Cardiac fibroblast (primary cell): ENCODE measurements around the gene DPF3.

ENCODE experiments used
- DNase-seq, 2 donors: peaks; one replicate each; pipeline versions ENCODE4 v3.0.0 to v3.0.0-alpha.2; 2010; ENCODE audit warnings: low read depth in 2 of 2
- H3K4me3 ChIP-seq, 2 donors: replicated peaks in 1 of 2; 1 replicate in 1 of 2; 2 replicates in 1 of 2; pipeline ENCODE4 v1.5.1; 2011; ENCODE audit warnings: low read depth in 2 of 2, low read length in 2 of 2, mild to moderate bottlenecking in 2 of 2, moderate library complexity in 1 of 2
- CTCF ChIP-seq: IDR thresholded peaks from one replicate; pipeline ENCODE4 v1.5.1; 2011; ENCODE audit warnings: low read depth, mild to moderate bottlenecking, low read length, inconsistent platforms

The DPF3 gene

DNA sequence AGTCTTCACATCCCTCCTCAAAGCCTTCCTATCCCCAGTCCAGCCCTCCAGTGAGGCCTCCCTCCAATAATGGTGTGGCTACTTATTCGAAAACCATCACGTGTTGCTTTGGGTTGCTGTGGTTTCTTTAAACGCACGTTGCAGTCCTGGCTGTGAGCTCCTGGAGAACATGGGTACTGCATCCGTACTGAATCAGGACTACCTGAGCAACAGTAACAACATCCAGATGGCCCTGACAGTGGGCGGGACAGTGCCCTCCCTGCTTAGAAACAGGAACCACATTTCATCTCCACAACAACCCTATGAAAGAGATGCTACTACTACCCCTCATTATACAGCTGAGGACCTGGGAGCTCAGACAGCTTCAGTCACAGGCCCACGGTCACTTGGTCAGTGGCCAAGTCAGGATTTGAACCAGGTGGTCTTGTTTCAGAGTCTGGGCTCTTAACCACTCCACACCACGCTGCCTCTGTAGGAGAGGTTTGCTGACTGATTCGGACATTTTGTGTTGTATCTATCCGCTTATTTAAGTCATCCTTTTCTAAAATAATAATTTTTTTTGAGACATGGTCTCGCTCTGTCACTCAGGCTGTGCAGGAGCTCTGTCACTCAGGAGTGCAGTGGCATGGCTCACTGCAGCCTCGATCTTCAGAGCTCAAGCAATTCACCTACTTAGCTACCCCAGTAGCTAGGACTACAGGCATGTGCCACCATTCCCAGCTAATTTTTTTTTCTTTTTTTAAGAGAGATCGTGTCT, 104.8 kb downstream of the DPF3 start:
- H3K4me3 ChIP-seq, result no peak overlapping the region
- DNase-seq, result no peak
- no peak for TF ChIP-seq CTCF

GRCh38 chr14:72788255-72788654, 105.6 kb downstream of the DPF3 start:
- TF ChIP-seq CTCF, result no peak
- no peak for DNase-seq

GRCh38 chr14:72787841-72788240, 106.1 kb downstream of the DPF3 start:
- no peak overlapping the region for H3K4me3 ChIP-seq
- DNase-seq, result no peak
- no peak for TF ChIP-seq CTCF

More at GRCh38 chr14:72788255-72788654, 105.6 kb downstream of the DPF3 start:
- no peak overlapping the region for H3K4me3 ChIP-seq

- H3K4me3 ChIP-seq, result no peak overlapping the region
- TF ChIP-seq CTCF, result no peak
- DNase-seq, result no peak
Observed at GRCh38 chr14:72786378-72787350, 107.2 kb downstream of the DPF3 start.

GRCh38 chr14:72783741-72784140, 110.2 kb downstream of the DPF3 start:
- H3K4me3 ChIP-seq, result no peak overlapping the region
- no peak for DNase-seq
- no peak for TF ChIP-seq CTCF

DNA sequence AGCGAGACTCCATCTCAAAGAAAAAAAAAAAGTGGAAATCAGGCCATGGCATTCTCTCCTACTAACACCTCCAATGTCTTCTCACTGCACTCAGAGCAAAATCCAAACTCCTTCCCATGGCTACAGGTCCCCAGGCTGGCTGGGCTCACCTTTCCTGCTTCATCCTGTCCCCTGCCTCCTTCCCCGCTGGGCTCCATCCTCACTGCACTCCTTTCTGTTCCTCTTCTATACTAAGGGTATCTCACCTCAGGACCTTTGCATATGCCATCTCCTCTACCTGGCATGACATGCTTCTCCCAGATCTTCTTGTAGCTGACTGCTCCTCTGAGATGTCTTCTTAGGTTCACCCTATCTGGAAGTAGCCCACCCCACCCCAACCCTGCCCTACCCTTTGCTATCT, 111.1 kb downstream of the DPF3 start:
- DNase-seq, result no peak
- H3K4me3 ChIP-seq, result no peak overlapping the region
- no peak for TF ChIP-seq CTCF
